ENCODE data around the gene GLDC. TPM values are rescaled to one million over a fixed set of nuclear protein-coding genes. Genes with fewer than 3 reads are reported as not detected.

Gene GLDC
- total RNA-seq, 1 donor from 2014 or later = 100 TPM

DNA sequence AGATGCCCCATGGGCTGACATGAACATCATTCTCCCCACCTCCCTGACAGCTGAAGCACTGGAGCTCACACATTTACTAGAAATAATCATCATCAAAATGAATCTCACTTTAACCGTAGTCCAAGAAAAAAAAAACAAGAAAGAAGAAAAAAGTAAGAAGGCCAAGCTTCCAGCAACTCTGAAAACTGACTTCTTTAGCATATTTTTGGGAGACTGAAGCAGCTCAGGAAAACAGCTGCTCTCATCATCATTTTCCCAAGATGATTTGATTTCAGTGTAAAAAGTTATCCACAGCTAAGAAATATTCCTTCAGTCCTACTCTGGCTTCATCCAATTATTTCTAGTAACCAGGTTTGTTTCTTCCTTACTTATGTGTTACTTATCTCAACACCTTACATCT is 91.7 kb downstream of the GLDC start:
- no peaks in the 10 kb centered on the region for H3K27me3 ChIP-seq
- no peak overlapping the region for H3K4me3 Mint-ChIP-seq
- no peak overlapping the region for H3K4me3 ChIP-seq
- no peak overlapping the region for H3K27ac ChIP-seq
- no peak overlapping the region for H3K4me2 ChIP-seq
- H2AFZ ChIP-seq (replicated peaks) = no peak overlapping the region
- peaks cover 7% of the 10 kb centered on the region for H3K4me1 ChIP-seq
- H4K20me1 ChIP-seq (ENCODE audit: low read depth) = no peaks in the 10 kb centered on the region
- no peaks in the 10 kb centered on the region for H3K9me3 Mint-ChIP-seq
- TF ChIP-seq EZH2 (IDR thresholded peaks at IDR 0.05) (no peak), EZH2phosphoT487 (IDR thresholded peaks at IDR 0.05) (no peak)
- TF ChIP-seq, protein P1, sequence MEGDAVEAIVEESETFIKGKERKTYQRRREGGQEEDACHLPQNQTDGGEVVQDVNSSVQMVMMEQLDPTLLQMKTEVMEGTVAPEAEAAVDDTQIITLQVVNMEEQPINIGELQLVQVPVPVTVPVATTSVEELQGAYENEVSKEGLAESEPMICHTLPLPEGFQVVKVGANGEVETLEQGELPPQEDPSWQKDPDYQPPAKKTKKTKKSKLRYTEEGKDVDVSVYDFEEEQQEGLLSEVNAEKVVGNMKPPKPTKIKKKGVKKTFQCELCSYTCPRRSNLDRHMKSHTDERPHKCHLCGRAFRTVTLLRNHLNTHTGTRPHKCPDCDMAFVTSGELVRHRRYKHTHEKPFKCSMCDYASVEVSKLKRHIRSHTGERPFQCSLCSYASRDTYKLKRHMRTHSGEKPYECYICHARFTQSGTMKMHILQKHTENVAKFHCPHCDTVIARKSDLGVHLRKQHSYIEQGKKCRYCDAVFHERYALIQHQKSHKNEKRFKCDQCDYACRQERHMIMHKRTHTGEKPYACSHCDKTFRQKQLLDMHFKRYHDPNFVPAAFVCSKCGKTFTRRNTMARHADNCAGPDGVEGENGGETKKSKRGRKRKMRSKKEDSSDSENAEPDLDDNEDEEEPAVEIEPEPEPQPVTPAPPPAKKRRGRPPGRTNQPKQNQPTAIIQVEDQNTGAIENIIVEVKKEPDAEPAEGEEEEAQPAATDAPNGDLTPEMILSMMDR (IDR thresholded peaks at IDR 0.05) = no peak
- H3K9me3 ChIP-seq (ENCODE audit: low read depth) = no peaks in the 10 kb centered on the region
- no peaks in the 10 kb centered on the region for H3K36me3 ChIP-seq
- H3F3A ChIP-seq (ENCODE audit: low read depth) = no peaks in the 10 kb centered on the region
- H3K36me3 Mint-ChIP-seq = peaks cover 35% of the 10 kb centered on the region
- H3K27ac Mint-ChIP-seq = peak overlapping the region; percentile 72
- no peak overlapping the region for H3K9ac ChIP-seq
- DNase-seq (ENCODE audit: low spot score) = no peak
- peaks cover 37% of the 10 kb centered on the region for H3K4me1 Mint-ChIP-seq
- no peaks in the 10 kb centered on the region for H3K79me2 ChIP-seq (ENCODE audit: low read depth)
- H3K27me3 Mint-ChIP-seq (ENCODE audit: insufficient read depth, low read depth) = peaks cover 8% of the 10 kb centered on the region

GRCh38 chr9:6552498-6553121 is 92.9 kb downstream of the GLDC start:
- H3K4me3 ChIP-seq = no peak overlapping the region
- no peaks in the 10 kb centered on the region for H3K27me3 ChIP-seq
- no peak for DNase-seq (ENCODE audit: low spot score)
- no peaks in the 10 kb centered on the region for H3F3A ChIP-seq (ENCODE audit: low read depth)
- H3K79me2 ChIP-seq (ENCODE audit: low read depth) = no peaks in the 10 kb centered on the region
- Mint-ChIP-seq H3K36me3 (peaks cover 33% of the 10 kb centered on the region), H3K4me1 (peaks cover 27% of the 10 kb centered on the region), H3K9me3 (no peaks in the 10 kb centered on the region), H3K4me3 (no peak overlapping the region), H3K27me3 (ENCODE audit: insufficient read depth, low read depth) (peaks cover 8% of the 10 kb centered on the region), H3K27ac (peak overlapping the region; percentile 52)
- H3K4me1 ChIP-seq = peaks cover 10% of the 10 kb centered on the region
- H4K20me1 ChIP-seq (ENCODE audit: low read depth) = no peaks in the 10 kb centered on the region
- H3K9me3 ChIP-seq (ENCODE audit: low read depth) = no peaks in the 10 kb centered on the region
- H2AFZ ChIP-seq (replicated peaks) = no peak overlapping the region
- no peak overlapping the region for H3K4me2 ChIP-seq
- TF ChIP-seq, protein P1 (IDR thresholded peaks at IDR 0.05) = no peak
- TF ChIP-seq EZH2phosphoT487 (IDR thresholded peaks at IDR 0.05) (no peak), EZH2 (IDR thresholded peaks at IDR 0.05) (no peak)
- no peaks in the 10 kb centered on the region for H3K36me3 ChIP-seq
- no peak overlapping the region for H3K9ac ChIP-seq
- no peak overlapping the region for H3K27ac ChIP-seq

DNA sequence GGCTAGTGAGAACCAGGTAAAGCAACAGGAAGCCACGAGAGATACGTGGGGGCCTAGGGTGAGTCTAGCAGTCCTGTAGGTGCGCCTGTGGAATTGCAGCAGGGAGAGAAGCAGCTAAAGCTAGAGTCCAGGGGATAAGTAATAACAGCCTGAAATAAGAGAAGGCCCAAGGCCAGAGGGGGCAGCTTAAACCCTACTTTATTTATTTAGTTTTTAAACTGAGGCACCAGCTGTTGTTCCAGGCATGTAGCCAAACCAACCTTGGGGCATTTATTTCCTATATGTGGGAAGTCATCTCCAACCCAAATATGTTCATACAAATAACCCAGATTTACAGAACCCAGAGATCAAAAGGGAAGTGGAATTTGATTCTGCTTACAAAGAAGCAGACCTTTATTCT is 93.5 kb downstream of the GLDC start:
- H3K27ac Mint-ChIP-seq = no peak overlapping the region
- H3K79me2 ChIP-seq (ENCODE audit: low read depth) = no peaks in the 10 kb centered on the region
- peaks cover 7% of the 10 kb centered on the region for H3K27me3 Mint-ChIP-seq (ENCODE audit: insufficient read depth, low read depth)
- no peak overlapping the region for H2AFZ ChIP-seq (replicated peaks)
- peaks cover 34% of the 10 kb centered on the region for H3K36me3 Mint-ChIP-seq
- H3K9ac ChIP-seq = no peak overlapping the region
- H3K27ac ChIP-seq = no peak overlapping the region
- H3K9me3 Mint-ChIP-seq = no peaks in the 10 kb centered on the region
- peaks cover 22% of the 10 kb centered on the region for H3K4me1 Mint-ChIP-seq
- H3K36me3 ChIP-seq = no peaks in the 10 kb centered on the region
- H3K4me3 Mint-ChIP-seq = no peak overlapping the region
- TF ChIP-seq EZH2phosphoT487 (IDR thresholded peaks at IDR 0.05) (no peak), EZH2 (IDR thresholded peaks at IDR 0.05) (no peak)
- TF ChIP-seq, protein P1 (IDR thresholded peaks at IDR 0.05) = no peak
- no peak overlapping the region for H3K4me3 ChIP-seq
- no peak overlapping the region for H3K4me2 ChIP-seq
- H3K4me1 ChIP-seq = peaks cover 10% of the 10 kb centered on the region
- DNase-seq (ENCODE audit: low spot score) = no peak
- no peaks in the 10 kb centered on the region for H3F3A ChIP-seq (ENCODE audit: low read depth)
- H3K27me3 ChIP-seq = no peaks in the 10 kb centered on the region
- no peaks in the 10 kb centered on the region for H4K20me1 ChIP-seq (ENCODE audit: low read depth)
- H3K9me3 ChIP-seq (ENCODE audit: low read depth) = no peaks in the 10 kb centered on the region

Data from neural progenitor cell (in vitro differentiated cells).